Loucy (cell line): ENCODE measurements around the gene RASSF10.

Source experiments
- H2AFZ ChIP-seq: fragments of 200-600 bp; sonication (generic); 2 replicates; pipeline ENCODE4 v1.6.0; 2016; ENCODE audit warnings: antibody characterized with exemption, mild to moderate bottlenecking, low read length, moderate library complexity
- H3F3A ChIP-seq: fragments of 200-600 bp; 2 replicates; pipeline ENCODE4 v1.6.0; 2016; ENCODE audit warnings: antibody characterized with exemption, low read depth, mild to moderate bottlenecking
- H3K27me3 ChIP-seq: fragments of 200-600 bp; sonication (generic); 2 replicates; pipeline ENCODE4 v1.6.1; 2014; ENCODE audit warnings: low read length, mild to moderate bottlenecking; ENCODE audit not compliant: insufficient read depth, poor library complexity, severe bottlenecking
- H3K36me3 ChIP-seq: fragments of 200-600 bp; sonication (generic); 2 replicates; pipeline ENCODE4 v1.6.1; 2016; ENCODE audit warnings: low read length; ENCODE audit not compliant: insufficient read depth
- H3K4me1 ChIP-seq: fragments of 200-600 bp; sonication (generic); 2 replicates; pipeline ENCODE4 v1.5.1; 2014; ENCODE audit warnings: low read length, mild to moderate bottlenecking; ENCODE audit not compliant: insufficient read depth, poor library complexity, severe bottlenecking
- H3K4me2 ChIP-seq: fragments of 200-600 bp; sonication (generic); 2 replicates; pipeline ENCODE4 v1.6.0; 2014; ENCODE audit warnings: antibody characterized with exemption, low read length, low read depth, mild to moderate bottlenecking; ENCODE audit not compliant: poor library complexity, severe bottlenecking
- H3K4me3 ChIP-seq: fragments of 200-600 bp; sonication (generic); 2 replicates; pipeline ENCODE4 v1.5.1; 2014; ENCODE audit warnings: low read length, mild to moderate bottlenecking, mixed read lengths; ENCODE audit not compliant: poor library complexity, severe bottlenecking
- H3K79me2 ChIP-seq: fragments of 200-600 bp; sonication (generic); 2 replicates; pipeline ENCODE4 v1.6.1; 2014; ENCODE audit warnings: low read length; ENCODE audit not compliant: insufficient read depth
- H3K9ac ChIP-seq: fragments of 200-600 bp; sonication (generic); 2 replicates; pipeline ENCODE4 v1.6.0; 2014; ENCODE audit warnings: mild to moderate bottlenecking, low read depth, low read length, moderate library complexity; ENCODE audit not compliant: poor library complexity, severe bottlenecking
- H3K9me2 ChIP-seq: fragments of 200-600 bp; sonication (generic); replicated peaks from 2 replicates; pipeline ENCODE4 v1.6.1; 2016; ENCODE audit warnings: low read depth, low read length, mixed read lengths
- H3K9me3 ChIP-seq: fragments of 200-600 bp; sonication (generic); 2 replicates; pipeline ENCODE4 v1.6.1; 2014; ENCODE audit warnings: mild to moderate bottlenecking, antibody characterized with exemption, low read length, low read depth; ENCODE audit not compliant: insufficient read depth
- H4K20me1 ChIP-seq: fragments of 200-600 bp; sonication (generic); 2 replicates; pipeline ENCODE4 v1.6.0; 2014; ENCODE audit warnings: antibody characterized with exemption, low read length, mild to moderate bottlenecking; ENCODE audit not compliant: insufficient read depth, poor library complexity, severe bottlenecking
- CTCF ChIP-seq: fragments of 200-600 bp; sonication (generic); conservative IDR thresholded peaks from 2 replicates; pipeline ENCODE4 v1.5.1; 2014; ENCODE audit warnings: mild to moderate bottlenecking, antibody characterized with exemption, low read length
- EZH2phosphoT487 ChIP-seq: fragments of 200-600 bp; IDR thresholded peaks from 2 replicates; pipeline ENCODE4 v1.6.1; 2018; ENCODE audit warnings: antibody characterized with exemption, mild to moderate bottlenecking, moderate library complexity, borderline replicate concordance

Gene RASSF10

GRCh38 chr11:13009476-13009920 lies 382 bp downstream of the RASSF10 start:
- no peaks in the 10 kb centered on the region for H3K36me3 ChIP-seq
- TF ChIP-seq EZH2phosphoT487 (no peak), CTCF (no peak)
- H2AFZ ChIP-seq, result no peak overlapping the region
- no peak overlapping the region for H3K9ac ChIP-seq
- no peaks in the 10 kb centered on the region for H3K4me1 ChIP-seq
- no peaks in the 10 kb centered on the region for H3K9me3 ChIP-seq
- no peaks in the 10 kb centered on the region for H3K27me3 ChIP-seq
- no peaks in the 10 kb centered on the region for H4K20me1 ChIP-seq
- H3F3A ChIP-seq, result no peaks in the 10 kb centered on the region
- no peaks in the 10 kb centered on the region for H3K79me2 ChIP-seq
- H3K9me2 ChIP-seq, result no peaks in the 10 kb centered on the region
- H3K4me3 ChIP-seq, result no peak overlapping the region
- H3K4me2 ChIP-seq, result no peak overlapping the region

GRCh38 chr11:13009921-13010748 lies 1.0 kb downstream of the RASSF10 start:
- Histone ChIP-seq H3K9me2 (no peaks in the 10 kb centered on the region), H3K4me1 (no peaks in the 10 kb centered on the region), H3K27me3 (no peaks in the 10 kb centered on the region), H2AFZ (no peak overlapping the region), H3K36me3 (no peaks in the 10 kb centered on the region), H3K4me2 (no peak overlapping the region), H3K9me3 (no peaks in the 10 kb centered on the region), H3K4me3 (no peak overlapping the region), H3F3A (no peaks in the 10 kb centered on the region), H4K20me1 (no peaks in the 10 kb centered on the region), H3K79me2 (no peaks in the 10 kb centered on the region), H3K9ac (no peak overlapping the region)
- TF ChIP-seq EZH2phosphoT487 (no peak), CTCF (no peak)

- Histone ChIP-seq H3K4me3 (no peak overlapping the region), H3K36me3 (no peaks in the 10 kb centered on the region), H3K4me2 (no peak overlapping the region), H2AFZ (no peak overlapping the region), H3K79me2 (no peaks in the 10 kb centered on the region), H3F3A (no peaks in the 10 kb centered on the region), H3K4me1 (no peaks in the 10 kb centered on the region), H3K9me3 (no peaks in the 10 kb centered on the region), H3K27me3 (no peaks in the 10 kb centered on the region), H3K9me2 (no peaks in the 10 kb centered on the region), H3K9ac (no peak overlapping the region), H4K20me1 (no peaks in the 10 kb centered on the region)
- no peak for TF ChIP-seq EZH2phosphoT487
- TF ChIP-seq CTCF, result no peak
Observed at GRCh38 chr11:13010749-13011465, 1.8 kb downstream of the RASSF10 start.
